Breast epithelium (tissue), 3 donors: Measurements from ENCODE around the gene ZNF488.

Experiments
- CTCF ChIP-seq, 3 donors: fragments of 450-650 bp; IDR thresholded peaks; one replicate each; pipeline ENCODE4 v1.5.1; 2016 to 2017; ENCODE audit warnings: antibody characterized with exemption in 3 of 3, mild to moderate bottlenecking in 3 of 3, moderate library complexity in 3 of 3
- POLR2A ChIP-seq: fragments of 450-650 bp; IDR thresholded peaks from one replicate; pipeline ENCODE4 v1.6.1; 2016; ENCODE audit warnings: antibody characterized with exemption, mild to moderate bottlenecking, moderate library complexity

- TF ChIP-seq CTCF (IDR thresholded peaks at IDR 0.05) (no peak), POLR2A (no peak)
These were observed 17.2 kb downstream of the ZNF488 start for GRCh38 chr10:47366731-47367460.
